Heart left ventricle (tissue), 13 donors: ENCODE results near the gene EIPR1.

ENCODE experiments used
- CTCF ChIP-seq, 12 donors: fragments of 200-600 bp; sonication (generic) in 4 of 12; IDR thresholded peaks; one replicate each; pipeline versions ENCODE4 v1.5.0 to v1.8.0; 2018 to 2022; ENCODE audit warnings: antibody characterized with exemption in 12 of 12, mild to moderate bottlenecking in 5 of 12
- POLR2A ChIP-seq, 2 donors: fragments of 450-650 bp; IDR thresholded peaks; one replicate each; pipeline ENCODE4 v1.6.1; 2017; ENCODE audit warnings: antibody characterized with exemption in 2 of 2, mild to moderate bottlenecking in 2 of 2, moderate library complexity in 2 of 2
- donor health status: ischemic (EF 13 %, LVEDD 7.1; RV severe dilation, severe dysfunction).
- donor health status: DM: no; HTN: yes; CAD: no.
- donor health status: DM: no; HTN: no; CAD: no.
- donor health status: ischemic (EF 25% LVEDD 6.9; RV normal size, moderate dysfunction).
- donor health status: ischemic (EF 25% LVEDD 5.7; RV mildly dilated, moderate dysfunction).
- donor health status: ischemic (EF 35%, LVEDD 5.7; RV mildly dilated, moderate dysfunction).
- donor health status: nonischemic (EF 11% LVEDD 7.7; RV severe dilation, severe dysfunction).
- donor health status: DM: yes; HTN: yes; CAD: no.
- donor health status: PGD.
- donor health status: ischemic (EF 29% LVEDD 5.4; RV normal size, mild dysfunction).
- donor health status: nonischemic (EF 23%, LVEDD 6.1; RV moderate dilation, normal function).

GRCh38 chr2:3344897-3345296 lies 32.7 kb downstream of the EIPR1 start:
- TF ChIP-seq POLR2A (IDR thresholded peaks at IDR 0.05) (no peak), CTCF (IDR thresholded peaks at IDR 0.05) (no peak)
